ENCODE measurements around the gene WWOX. TPM values are rescaled to one million over a fixed set of nuclear protein-coding genes. Genes with fewer than 3 reads are reported as not detected.

Gene WWOX
- total RNA-seq, 3 donors from 2014 or later = 11.7 to 18.0 (median 13.8) TPM

DNA sequence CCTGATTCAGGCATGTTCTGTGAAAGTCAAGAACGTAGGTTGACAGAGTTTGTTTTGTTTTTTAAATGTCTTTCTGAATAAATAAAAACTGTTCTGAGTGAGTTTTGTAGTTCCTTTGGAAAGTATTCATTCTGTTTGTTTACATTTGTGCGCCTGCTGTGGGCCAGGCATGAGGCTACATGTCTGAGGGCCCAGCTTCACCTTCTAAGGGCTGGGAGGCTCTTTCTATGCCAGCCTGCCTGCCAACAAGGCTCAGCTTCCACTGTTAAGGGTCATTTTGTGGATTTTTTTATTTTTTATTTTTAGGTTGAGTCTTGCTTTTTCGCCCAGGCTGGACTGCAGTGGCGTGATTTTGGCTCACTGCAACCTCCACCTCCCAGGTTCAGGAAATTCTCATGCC, 6.1 kb downstream of the WWOX start:
- H3K9me3 ChIP-seq = no peaks in the 10 kb centered on the region
- TF ChIP-seq CTCF (IDR thresholded peaks at IDR 0.05) = no peak
- intact Hi-C loops (cut with DNase I, micrococcal nuclease) = no loop called here
- ATAC-seq = no peak
- H3K36me3 ChIP-seq (ENCODE audit: low read depth) = no peaks in the 10 kb centered on the region
- no peak for DNase-seq
- no peak overlapping the region for H3K4me3 ChIP-seq
- peaks cover 1% of the 10 kb centered on the region for H3K4me1 ChIP-seq (ENCODE audit: low read depth)

DNA sequence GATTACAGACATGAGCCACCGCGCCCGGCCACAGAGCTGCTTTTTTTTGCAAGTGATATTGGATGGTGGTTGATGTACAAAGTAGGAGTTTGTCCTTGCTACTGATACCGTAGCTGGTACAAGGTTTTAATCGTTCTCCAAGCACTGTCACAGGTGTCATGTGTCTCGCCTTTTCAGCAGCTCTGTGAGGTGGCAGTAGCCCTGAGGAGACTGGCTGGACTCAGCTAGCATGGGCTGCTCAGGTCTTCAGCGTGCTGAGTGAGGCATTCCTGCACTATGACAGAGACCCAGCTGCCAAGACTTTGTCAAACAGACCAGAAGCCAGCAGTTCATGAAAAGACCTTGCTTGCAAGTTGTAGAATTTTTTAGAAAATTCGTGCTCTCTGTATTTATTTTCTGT, 7.2 kb downstream of the WWOX start:
- ATAC-seq (no peak), DNase-seq (no peak)
- Histone ChIP-seq H3K36me3 (ENCODE audit: low read depth) (no peaks in the 10 kb centered on the region), H3K9me3 (no peaks in the 10 kb centered on the region), H3K4me1 (ENCODE audit: low read depth) (no peaks in the 10 kb centered on the region), H3K4me3 (no peak overlapping the region)
- intact Hi-C loops (cut with DNase I, micrococcal nuclease) = no loop called here
- TF ChIP-seq CTCF (IDR thresholded peaks at IDR 0.05) = no peak

DNA sequence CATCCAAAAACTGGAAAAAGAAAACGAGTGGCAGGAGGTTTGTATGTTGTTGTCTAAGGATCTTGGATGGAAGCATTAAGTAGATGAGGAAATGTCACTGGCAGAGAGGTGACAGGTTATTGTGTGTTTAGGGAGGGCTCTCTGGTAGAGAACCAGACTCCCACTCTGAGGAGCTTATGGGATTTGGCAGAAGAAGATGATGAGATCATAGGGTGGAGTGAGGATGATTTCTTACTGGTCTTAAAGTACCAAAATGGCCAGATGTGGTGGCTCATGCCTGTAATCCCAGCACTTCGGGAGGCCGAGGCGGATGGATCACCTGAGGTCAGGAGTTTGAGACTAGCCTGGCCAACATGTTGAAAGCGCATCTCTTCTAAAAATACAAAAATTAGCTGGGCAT, 9.0 kb downstream of the WWOX start:
- DNase-seq (no peak), ATAC-seq (no peak)
- no peaks in the 10 kb centered on the region for H3K9me3 ChIP-seq

DNA sequence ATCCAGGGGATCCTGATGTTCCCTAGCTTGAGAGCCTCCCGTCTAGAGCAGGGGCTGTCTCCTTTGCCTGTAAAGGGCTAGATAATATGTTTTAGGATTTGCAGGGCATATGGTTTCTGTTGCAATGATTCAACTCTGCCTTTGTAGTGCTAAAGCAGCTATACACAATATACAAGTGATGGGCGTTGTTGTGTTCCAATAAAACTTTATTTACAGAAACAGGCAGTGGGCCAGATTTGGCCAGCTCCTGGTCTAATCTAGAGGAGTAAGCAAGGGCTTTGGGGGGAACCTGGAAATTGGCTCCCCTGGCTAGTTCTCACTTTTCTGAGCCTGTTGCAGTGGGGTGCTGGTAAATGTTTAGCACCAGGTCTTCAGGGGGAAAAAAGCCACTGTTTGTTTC, 13.8 kb downstream of the WWOX start:
- TF ChIP-seq CTCF (IDR thresholded peaks at IDR 0.05) = no peak
- intact Hi-C loops (cut with DNase I, micrococcal nuclease) = no loop called here
- DNase-seq (no peak), ATAC-seq (no peak)
- no peak overlapping the region for H3K4me3 ChIP-seq
- H3K4me1 ChIP-seq (ENCODE audit: low read depth) = no peaks in the 10 kb centered on the region
- H3K36me3 ChIP-seq (ENCODE audit: low read depth) = no peaks in the 10 kb centered on the region
- H3K9me3 ChIP-seq = no peaks in the 10 kb centered on the region

More for the DNA sequence above, 9.0 kb downstream of the WWOX start:
- Histone ChIP-seq H3K4me3 (no peak overlapping the region), H3K36me3 (ENCODE audit: low read depth) (no peaks in the 10 kb centered on the region), H3K4me1 (ENCODE audit: low read depth) (no peaks in the 10 kb centered on the region)
- no peak for TF ChIP-seq CTCF (IDR thresholded peaks at IDR 0.05)
- intact Hi-C loops (cut with DNase I, micrococcal nuclease) = no loop called here

DNA sequence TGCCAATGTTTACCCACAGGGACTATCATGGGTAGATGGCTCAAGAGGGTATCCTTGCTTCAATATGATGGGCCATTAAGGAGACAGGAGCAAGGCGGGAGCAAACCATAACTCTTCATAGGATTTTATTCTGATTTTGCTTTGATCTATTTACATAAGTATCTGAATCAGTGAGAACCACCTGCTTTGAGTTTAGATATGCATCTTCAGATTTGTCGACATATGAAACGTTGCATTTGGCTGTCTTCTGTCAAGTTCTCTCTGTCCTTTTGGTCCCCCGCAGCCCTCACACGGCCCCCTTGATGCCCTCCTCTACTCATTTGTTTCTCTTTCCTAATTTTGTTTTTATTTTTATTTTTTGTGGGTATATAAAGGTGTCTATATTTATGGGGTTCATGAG, 16.2 kb downstream of the WWOX start:
- Histone ChIP-seq H3K4me1 (ENCODE audit: low read depth) (no peaks in the 10 kb centered on the region), H3K4me3 (no peak overlapping the region), H3K36me3 (ENCODE audit: low read depth) (no peaks in the 10 kb centered on the region), H3K9me3 (no peaks in the 10 kb centered on the region)
- DNase-seq (no peak), ATAC-seq (no peak)
- intact Hi-C loops (cut with DNase I, micrococcal nuclease) = no loop called here
- TF ChIP-seq CTCF (IDR thresholded peaks at IDR 0.05) = no peak

DNA sequence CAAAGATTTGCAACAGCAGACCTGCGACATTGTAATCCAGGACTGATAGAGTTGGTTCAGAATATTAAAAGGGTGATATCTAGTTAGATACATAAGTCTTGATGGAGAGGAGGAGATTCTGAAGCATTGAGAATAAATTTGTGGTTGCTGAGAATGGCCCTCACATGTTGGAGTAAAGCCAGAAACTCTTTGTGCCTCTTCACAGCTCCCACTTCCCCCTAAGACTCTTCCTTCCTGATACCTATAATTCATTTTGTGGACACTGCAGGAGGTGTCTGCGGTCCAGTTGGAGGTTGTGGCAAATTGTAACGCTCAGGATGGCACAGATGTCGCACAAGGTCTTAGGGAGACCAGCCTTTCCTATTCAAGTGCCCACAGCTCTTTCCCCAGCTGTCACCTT, 17.5 kb downstream of the WWOX start:
- no peaks in the 10 kb centered on the region for H3K9me3 ChIP-seq
- H3K4me3 ChIP-seq = no peak overlapping the region
- no peak for DNase-seq
- TF ChIP-seq CTCF (IDR thresholded peaks at IDR 0.05) = no peak
- no peaks in the 10 kb centered on the region for H3K36me3 ChIP-seq (ENCODE audit: low read depth)
- intact Hi-C loops (cut with DNase I, micrococcal nuclease) = no loop called here
- no peaks in the 10 kb centered on the region for H3K4me1 ChIP-seq (ENCODE audit: low read depth)
- no peak for ATAC-seq
